Stimulated activated CD4-positive, alpha-beta T cell treated with anti-CD3 and anti-CD28 coated beads, Interleukin-12 subunit alpha, Interleukin-12 subunit beta, amount 100 ng/mL, for 24 hours (primary cell): Measurements from ENCODE around the gene CDH4.

Source experiments
- DNase-seq, 2 experiments: peaks; one replicate each; pipeline ENCODE4 v3.0.0-alpha.2; 2020; ENCODE audit warnings: low read depth in 2 of 2

The CDH4 gene

DNA sequence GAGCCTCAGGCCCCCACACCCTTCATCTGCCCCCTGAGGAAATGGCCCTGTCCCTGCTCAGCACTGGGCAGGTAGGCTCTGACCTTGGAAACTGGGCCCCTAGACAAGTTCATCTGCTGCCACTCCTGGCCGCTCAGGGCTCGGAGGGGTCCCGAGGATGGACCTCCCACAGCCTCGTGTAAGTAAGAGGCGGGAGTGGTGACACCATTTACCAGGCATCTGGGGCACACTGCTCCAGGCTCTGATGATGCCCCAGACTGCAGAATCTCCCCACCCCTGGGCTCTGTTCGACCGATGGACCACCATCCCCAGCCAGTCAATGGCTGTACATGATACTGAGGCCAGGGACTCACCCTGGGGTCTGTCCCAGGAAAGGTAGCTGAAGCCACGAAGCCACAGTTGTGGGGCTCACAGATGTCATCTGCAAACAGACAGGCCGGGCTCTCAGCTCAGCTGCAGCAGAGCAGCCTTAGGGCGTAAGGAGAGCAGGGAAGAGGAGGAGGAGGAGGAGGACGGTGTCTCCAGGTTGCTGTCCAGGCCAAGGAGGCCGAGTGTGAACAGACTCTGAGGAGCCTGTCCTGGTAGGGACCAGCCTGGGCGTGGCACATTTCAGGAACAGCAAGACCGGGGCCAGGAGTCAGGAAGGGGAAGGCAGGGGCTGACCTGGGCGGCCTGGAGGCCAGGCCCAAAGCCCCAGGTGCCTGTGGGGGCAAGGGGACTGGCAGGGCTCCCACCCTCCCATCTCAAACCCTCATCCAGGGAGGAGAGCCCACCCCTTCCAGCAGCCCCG is 513.2 kb downstream of the CDH4 start:
- DNase-seq: no peak

DNA sequence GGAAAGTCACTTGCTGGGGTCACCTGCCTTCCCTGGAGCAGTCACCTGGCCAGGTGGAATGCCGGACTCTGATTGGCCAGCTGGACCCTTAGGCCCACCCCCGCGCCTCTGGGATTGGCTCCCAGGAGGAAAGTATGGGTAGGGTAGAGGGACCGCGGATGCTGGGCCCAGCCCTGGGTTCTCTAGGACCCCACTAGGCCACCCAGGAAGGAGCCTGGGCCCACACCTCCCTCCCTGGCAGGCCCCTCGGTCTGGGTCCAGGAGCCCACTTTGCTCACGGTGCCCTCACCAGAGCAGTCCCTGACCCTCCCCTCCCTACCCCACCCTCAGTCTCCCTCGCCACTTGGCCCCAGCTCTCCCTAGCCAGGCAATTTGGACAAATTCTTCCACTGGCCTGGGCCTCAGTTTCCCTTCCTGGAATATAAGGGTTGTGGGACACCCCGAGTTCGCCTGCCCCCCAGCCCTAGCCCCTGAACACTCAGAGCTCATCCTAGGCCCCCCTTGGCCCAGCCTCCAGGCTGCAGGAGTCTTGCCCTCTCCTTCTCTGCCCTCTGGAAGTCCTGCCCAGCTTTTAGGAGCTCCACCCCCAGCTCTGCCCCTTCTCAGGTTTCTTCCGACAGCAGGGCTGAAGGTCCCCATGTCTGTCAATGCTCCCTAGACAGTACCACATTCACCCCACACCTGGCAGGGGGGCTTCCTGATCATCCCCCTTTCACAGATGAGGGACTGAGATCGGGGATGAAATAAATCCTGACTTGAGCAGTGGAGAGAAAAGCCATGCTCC is 514.0 kb downstream of the CDH4 start:
- DNase-seq: no peak

DNA sequence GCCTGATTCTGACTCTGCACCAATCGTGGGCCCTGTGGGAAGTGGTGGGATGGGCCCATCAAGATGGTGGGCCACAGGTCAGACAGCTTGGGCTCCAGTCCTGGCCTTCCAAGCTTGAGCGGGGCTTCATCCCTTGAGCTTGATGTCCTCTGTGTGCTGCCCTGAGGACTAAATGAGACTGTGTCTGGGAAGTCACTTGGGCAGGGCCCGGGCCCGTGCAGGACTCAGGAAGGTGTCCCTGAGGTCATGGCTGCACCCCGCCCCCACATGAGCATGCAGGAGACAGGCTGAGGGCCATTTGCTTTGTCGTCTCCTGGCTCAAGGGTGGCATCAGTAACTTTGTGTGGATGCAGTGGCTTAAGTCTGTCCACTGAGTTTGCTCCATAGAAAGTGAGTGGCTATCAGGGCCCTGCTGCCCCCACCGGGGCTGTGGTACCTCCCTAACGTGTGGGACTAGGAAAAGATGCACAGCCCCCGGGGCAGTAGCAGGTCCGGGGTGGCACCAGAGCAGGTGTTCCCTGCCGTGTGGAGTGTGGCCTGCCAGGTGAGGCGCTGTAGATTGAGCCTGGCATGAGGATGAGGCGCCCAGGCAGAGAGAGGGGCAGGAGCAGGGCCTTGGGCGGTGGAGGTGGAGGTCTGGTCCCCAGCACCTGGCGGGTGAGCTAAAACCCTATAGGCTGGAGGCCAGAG is 515.0 kb downstream of the CDH4 start:
- DNase-seq: no peak

DNA sequence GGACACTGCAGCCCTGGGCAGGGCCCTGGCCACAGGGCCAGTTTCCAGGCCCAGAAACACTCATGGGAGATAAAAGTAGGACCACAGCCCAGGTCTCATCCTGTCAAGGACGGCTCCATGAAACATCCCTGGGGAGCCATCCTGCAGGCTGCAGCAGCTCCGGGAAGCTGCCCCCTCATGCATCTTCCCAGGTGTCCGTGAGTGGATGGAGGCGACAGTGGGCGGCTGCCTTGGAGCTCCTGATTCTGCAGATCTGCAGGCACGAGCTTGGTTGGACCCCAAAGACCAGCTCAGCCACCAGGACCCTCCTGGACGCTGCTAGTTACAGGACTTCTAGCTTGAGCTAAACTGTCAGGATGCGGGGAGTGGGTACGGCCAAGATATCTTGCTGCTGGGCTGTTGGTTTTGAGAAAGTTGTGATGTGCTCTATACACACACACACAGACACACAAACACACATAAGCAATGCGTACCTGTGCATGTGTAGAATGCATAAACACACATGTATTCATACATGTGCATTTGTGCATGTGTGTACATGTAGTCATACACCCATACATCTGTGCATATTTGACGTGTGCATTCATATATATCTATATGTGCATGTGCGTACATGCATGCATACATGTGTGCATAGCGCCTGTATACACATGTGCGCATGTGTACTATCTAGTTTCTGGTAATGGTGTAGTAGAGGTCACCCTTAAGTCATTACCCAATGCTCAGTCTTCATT is 515.9 kb downstream of the CDH4 start:
- no peak for DNase-seq

DNA sequence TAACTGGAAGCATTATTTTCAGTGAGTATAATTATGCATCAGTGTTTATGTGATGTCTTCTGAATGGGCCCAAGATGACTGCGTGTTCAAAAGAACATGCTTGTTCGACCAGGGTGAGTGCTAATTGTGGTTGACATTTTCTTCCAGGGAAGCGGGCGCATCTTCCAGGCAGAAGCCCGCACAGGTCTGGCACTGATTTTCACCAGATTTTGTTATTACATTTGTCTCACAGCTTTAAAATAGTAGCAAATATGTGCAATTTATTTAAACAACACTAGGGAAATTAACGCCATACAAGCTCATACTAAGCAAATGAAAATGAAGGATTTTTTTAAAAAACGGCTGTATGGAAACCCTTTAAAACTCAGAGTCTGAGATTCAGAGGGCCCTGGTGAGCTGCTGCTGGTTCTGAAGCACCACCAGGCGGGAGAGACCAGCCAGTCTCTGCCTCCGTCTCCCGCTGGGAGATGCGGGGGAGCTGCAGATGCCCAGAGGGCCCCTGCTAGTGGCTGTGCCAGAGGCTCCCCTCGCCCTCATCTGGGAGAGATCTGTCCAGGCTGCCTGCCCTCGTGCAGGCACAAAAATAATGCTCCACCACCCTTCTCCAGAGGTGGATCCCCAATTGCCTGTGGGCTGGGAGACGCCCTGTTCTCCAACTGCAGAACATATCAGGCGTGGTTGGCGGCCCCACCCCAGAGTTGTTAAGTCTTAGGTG is 516.7 kb downstream of the CDH4 start:
- DNase-seq: no peak

DNA sequence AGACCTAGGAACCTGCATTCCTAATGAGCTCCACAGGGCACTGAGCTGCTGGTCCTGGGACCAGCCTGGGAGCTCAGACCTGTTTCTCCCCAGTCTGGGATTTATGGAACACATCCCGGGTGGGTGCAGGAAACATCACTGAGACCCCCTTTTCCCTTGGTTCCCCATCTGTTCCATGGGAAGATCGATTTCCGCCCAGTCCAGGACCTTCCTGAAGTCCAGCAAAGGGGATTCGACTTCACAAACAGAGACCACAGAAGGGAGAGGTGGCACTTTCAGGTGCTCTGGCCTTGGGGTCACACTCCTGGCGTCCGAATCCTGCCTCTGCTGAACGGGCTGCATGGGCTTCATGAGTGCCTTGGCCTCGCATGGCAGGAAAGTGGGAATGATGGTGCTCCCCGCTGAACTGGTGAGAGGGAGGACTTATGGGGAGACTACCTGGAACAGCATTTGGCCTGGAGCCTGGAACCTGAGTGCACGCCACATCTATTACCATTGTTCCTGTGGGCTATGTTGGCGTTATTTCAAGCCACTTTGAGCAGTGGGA is 517.3 kb downstream of the CDH4 start:
- DNase-seq: no peak

DNA sequence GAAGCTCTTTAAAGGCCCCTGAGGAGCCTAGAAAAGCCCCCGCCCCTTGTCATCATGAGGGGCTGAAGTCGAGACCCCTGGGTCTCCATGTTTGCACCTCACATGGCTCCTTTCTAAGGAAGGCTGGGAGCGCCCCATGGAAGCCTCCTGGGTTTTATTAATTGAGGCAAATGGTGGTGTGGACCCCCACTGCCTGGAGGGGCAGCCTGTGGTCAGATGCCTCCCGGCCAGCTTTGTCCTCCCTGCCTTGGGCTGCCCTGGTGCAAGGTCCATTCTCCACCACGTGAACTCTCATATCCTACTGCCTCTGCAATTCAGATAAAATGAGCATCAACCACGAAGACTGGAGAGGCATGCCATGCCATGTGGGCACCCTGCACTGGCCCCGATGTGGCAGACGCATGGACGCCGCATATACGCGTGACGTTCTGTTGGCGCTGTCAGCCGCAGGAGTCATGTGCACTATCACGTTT is 518.1 kb downstream of the CDH4 start:
- no peak for DNase-seq

DNA sequence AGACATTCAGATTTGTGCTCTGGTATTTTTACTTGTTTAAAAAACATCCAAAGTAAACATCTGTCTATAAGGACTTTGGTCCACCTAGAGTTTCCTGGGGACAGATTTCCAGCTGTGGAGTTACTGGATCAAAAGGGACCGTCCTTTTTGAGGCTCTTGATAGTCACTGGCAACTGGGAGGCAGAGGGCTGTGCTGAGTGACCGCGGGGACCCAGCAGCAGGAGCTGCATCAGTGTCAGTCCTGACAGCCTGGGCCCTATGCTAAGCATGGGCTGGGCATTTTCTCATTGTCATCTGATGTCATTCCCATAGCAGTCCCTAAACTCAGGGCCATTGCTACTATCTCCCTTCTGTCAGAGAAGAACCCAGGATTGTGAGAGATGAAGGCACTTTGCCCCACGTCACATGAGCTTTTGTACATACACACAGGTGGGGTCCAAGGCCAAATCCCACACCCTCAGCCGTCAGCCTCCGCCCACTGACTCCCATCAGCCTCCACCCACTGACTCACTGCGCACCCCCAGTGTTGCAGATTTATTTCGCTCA is 519.8 kb downstream of the CDH4 start:
- no peak for DNase-seq

DNA sequence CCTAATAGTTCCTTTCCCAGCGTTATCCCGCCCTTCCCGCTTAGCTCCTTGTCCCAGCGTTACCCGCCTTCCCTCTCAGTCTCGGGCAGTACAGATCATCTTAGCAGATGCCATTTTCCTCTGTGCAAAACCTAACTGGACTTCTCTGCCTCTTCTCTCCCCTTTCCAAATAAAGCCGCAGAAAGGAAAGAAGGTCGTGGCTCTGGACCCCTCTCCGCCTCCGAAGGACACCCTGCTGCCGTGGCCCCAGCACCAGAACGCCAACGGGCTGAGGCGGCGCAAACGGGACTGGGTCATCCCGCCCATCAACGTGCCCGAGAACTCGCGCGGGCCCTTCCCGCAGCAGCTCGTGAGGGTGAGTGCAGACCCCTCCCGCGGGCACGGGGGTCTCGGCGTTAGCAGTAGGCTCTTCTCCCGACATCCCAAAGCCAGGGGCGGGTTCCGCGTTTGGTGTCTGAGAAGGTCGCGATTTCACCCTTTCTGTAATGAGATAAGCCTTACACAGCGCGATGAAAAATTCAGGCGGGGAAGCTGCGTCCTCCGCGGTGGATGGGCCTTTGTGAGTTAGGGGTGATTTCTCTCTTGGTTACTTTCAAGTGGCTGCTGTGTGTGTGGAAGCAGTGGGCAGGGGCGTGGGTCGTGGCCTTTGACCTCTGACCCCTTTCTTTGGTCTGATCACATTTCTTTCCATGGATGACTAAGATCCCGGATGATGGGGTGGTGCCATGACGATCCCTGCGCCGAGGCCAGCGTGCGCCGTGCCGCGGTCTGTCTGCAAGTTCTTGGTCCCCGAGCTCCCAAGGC is 521.0 kb downstream of the CDH4 start:
- no peak for DNase-seq

DNA sequence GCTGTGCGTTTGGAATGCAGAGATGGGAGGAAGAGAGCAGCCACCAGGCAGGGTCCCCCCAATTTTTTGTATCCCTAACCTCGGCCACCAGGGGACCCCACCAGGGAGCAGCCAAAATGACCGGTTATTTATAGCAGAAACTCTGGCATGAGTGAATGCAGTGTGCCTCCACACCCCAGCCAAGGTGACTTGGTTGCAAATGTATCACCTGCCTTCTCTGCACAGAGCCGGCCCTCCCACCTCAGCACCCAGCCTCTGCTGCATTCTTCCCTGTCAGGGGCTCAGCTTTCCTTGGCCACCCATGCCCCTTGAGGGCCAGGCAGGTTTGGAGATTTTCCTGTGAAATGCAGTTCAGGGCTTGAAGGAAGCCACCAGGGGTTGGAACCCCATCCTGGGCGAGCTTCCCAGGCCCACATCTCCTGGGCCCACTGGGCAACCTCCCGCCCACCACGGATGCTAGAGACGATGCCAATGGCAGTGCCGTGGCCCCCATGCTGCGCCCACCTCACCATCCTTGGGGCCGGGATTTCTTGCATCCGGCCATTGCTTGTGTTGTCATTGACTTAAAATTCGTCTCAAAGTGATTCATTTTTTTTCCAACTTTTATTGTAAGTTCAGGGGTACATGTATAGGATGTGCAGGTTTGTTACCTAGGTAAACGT is 522.0 kb downstream of the CDH4 start:
- no peak for DNase-seq

DNA sequence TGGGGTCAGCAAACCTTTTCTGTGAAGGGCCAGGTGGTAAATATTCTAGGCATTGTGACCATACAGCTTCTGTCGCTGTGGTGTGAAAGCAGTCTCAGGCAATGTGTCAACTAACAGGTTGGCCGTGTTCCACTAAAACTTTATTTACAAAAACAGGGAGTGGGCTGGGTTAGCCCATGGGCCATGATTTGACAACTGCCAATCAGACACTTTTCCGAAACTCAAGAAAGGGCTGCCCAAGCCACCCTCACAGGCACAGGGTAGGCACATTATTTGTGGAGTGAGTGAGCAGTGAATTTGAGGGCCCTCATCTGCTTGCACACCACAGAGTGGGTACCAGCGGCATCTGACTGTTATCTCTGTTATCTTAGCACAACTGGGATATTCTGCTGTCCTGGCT is 523.4 kb downstream of the CDH4 start:
- DNase-seq: no peak

DNA sequence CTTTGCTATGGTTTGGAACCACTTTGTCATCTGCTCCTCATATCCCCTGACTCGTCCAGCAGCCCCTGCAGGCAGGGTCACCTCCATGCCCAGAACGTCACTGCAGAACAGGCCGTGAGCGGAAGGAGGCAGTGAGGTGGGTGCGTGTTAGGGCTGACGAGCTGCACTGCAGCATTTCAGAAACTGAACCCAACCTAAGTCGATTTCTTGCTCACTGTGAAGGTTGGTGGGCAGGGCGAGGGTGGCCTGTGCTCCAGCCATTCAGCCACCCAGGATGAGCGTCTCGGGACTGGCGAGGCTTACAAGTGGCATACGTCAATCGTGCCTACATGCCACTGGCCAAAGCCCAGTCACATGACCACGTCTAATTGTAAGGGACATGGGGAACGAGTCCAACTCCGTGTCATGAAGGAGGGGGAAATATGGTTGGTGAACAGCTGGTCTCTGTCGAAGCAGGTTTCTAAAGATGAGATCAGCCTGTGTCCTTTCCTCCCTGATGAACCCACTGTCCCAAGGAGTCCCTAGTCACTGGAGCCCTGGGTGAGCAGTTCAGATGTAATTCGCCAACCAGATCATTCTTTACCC is 524.5 kb downstream of the CDH4 start:
- DNase-seq: no peak

DNA sequence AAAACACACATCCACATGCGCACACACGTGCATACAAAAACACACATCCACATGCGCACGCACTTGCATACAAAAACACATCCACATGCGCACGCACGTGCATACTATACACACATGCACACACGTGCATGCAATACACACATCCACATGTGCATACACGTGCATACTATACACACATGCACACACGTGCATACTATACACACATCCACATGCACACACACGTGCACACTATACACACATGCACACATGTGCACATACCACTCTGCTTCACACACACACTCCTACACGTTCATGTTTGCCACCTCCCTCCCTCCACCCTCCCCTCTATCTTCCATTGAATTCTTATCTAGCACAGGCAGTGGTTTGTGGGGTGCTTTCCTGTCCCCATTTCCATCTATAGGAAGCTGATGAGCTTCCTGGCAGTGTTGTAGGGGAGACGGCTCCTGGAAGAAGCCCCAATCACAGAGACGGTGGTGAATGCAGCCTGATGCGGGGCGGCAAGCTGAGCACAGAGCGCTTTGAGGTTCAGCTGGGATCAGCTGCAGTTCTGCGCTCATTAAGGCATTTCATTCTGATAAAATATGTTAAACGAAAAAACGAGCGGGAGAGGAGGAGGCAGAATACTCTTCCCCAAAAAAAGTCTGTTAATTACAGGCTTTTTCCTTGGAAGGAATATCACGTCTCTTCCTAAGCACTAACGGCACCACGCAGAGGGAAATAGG is 525.9 kb downstream of the CDH4 start:
- no peak for DNase-seq

DNA sequence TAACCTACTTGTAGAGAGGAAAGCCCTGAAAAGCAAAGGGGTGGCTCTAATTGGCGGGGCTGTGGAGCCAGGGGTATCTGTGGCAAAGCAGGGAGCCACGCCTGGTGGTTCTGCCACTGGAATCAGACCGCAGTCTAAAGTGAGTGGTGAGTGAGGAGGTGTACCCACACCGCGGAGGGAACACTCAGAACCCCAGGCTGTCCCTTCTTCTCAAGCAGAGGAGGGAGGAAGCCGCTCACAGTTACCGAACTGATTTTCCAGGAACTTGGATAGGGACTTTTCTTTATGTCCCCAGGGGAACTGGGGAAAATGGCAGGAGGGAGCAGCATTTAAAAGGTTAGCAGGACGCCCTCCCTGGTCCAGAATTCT is 526.4 kb downstream of the CDH4 start:
- DNase-seq: no peak

DNA sequence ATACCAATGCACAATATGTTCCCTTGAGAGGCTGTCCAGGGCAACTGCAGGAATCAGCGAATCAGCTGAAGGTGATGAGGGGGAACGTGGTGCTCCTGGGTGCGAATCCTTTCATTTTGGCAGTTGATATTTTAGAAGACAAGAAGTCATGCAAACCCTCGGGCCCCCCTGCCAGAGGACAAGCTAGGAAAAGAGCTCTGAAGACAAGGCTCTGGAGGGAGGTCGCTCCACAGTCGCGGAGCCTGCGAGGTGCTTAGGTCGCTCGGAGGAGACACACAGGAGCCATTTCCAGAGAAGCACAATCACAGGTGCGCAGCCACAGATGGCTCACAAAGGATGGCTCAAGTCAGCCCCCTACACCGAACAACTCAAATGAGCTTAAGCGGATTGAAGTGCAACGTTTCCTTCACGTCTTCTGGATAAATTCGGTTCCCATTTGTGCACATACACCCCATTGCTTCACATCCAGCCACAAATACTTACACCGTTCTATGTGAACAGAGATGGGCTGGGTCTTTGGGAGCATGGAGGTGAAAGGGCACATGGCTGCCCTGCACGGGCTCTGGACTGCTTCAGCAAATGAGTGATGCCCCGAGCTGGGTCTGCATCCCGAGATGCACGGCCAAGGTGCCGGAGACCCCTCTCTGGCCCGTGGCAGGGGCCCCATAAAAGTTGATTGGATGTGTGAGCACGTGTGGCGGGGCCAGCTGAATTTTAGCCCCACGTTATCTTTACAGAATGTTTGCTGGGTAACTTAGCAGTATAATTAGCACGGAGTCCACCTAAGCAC is 527.3 kb downstream of the CDH4 start:
- DNase-seq: no peak

DNA sequence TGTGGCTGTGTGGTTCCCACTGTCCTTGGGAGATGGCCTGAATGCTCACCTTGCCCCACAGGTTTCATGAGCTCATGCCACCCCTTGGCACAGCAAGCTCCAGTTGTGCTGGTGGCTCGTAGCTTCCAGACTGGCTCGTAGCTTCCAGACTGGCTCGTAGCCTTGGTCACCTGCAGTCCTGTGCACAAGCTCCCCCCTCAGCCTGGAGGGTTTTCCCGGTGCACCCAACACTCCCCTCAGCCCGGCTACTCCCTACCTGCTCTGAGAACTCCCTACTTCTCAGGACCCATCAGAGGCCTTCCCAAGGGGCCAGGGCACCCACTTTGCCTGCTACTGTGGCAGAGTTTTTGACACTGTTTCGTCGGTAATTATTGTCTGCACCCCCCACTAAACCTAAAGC is 528.0 kb downstream of the CDH4 start:
- DNase-seq: no peak

DNA sequence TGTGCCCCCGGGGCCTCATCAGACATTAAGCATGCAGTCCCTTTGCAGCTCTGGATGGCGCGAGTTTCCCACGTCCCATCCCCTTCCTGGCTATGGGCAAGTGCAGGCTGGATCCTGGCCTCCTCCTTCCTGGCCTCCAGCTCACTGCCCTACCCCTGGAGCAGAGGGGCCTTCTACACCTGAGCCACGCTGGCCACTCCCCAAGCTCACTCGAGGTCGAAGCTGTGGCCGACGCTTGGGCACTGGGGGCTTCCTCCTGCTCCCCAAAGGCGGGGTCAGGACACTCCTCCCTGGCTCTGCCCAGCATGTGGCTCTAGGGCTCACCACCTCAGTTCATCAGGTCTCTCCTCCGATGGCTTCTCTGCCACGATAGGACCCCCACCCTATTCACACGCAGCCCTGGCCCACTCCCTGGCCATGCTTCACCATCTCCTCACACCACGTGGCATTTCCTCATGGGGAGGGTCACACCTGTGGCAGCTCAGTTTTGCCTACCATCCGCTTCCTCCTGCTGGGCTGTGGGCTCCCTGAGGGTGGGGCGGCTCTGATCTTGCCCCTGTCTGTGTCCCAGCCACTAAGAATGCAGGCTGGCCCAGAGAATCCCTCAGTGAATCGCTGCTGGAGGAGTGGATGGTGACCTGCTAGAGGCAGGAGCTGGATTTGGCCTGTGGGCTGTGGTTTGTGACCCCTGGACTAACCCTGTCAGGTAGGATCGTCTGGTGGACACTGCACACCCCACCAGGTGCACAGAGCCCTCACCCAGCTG is 532.9 kb downstream of the CDH4 start:
- no peak for DNase-seq
